ENCODE data around the gene CNOT6L. TPM values are rescaled to one million over a fixed set of nuclear protein-coding genes. Genes with fewer than 3 reads are reported as not detected.

Gene CNOT6L
- total RNA-seq, 4 donors from 2014 or later = 22.5 to 44.2 (median 35.5) TPM

- no peak overlapping the region for H3K4me3 ChIP-seq (replicated peaks in 1 of 3)
- TF ChIP-seq, protein P1, sequence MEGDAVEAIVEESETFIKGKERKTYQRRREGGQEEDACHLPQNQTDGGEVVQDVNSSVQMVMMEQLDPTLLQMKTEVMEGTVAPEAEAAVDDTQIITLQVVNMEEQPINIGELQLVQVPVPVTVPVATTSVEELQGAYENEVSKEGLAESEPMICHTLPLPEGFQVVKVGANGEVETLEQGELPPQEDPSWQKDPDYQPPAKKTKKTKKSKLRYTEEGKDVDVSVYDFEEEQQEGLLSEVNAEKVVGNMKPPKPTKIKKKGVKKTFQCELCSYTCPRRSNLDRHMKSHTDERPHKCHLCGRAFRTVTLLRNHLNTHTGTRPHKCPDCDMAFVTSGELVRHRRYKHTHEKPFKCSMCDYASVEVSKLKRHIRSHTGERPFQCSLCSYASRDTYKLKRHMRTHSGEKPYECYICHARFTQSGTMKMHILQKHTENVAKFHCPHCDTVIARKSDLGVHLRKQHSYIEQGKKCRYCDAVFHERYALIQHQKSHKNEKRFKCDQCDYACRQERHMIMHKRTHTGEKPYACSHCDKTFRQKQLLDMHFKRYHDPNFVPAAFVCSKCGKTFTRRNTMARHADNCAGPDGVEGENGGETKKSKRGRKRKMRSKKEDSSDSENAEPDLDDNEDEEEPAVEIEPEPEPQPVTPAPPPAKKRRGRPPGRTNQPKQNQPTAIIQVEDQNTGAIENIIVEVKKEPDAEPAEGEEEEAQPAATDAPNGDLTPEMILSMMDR (IDR thresholded peaks at IDR 0.05) = no peak
- no peak for TF ChIP-seq POLR2A (IDR thresholded peaks at IDR 0.05)
- H3K27ac ChIP-seq = no peak overlapping the region
- no peaks in the 10 kb centered on the region for H3K27me3 ChIP-seq
- no peaks in the 10 kb centered on the region for H3K36me3 ChIP-seq
- no peaks in the 10 kb centered on the region for H3K9me3 ChIP-seq
- 55 to 62% methylated on average over 3 of the region's 3 CpGs for WGBS, 2 donors
- intact Hi-C loops (cut with DNase I) = no loop called here
- no peak for DNase-seq
- peaks cover 0 to 5% of the 10 kb centered on the region in 2 donors for H3K4me1 ChIP-seq
Observed at GRCh38 chr4:77699731-77700210, 119.4 kb downstream of the CNOT6L start.

GRCh38 chr4:77697860-77698590, 121.1 kb downstream of the CNOT6L start:
- intact Hi-C loops (cut with DNase I) = no loop called here
- H3K36me3 ChIP-seq = no peaks in the 10 kb centered on the region
- no peak for TF ChIP-seq POLR2A (IDR thresholded peaks at IDR 0.05)
- TF ChIP-seq, protein P1 (IDR thresholded peaks at IDR 0.05) = peak; percentile 13 to 69 (median 50)
- H3K27me3 ChIP-seq = no peaks in the 10 kb centered on the region
- no peak overlapping the region for H3K4me3 ChIP-seq (replicated peaks in 1 of 3)
- WGBS, 2 donors = 44 to 50% methylated on average over 10 of the region's 10 CpGs
- H3K9me3 ChIP-seq = no peaks in the 10 kb centered on the region
- H3K4me1 ChIP-seq = peaks cover 0 to 5% of the 10 kb centered on the region in 2 donors
- H3K27ac ChIP-seq = no peak overlapping the region
- peak; percentile 39 to 42 for DNase-seq

- Histone ChIP-seq H3K4me1 (peaks cover 0 to 5% of the 10 kb centered on the region in 2 donors), H3K27me3 (no peaks in the 10 kb centered on the region), H3K36me3 (no peaks in the 10 kb centered on the region), H3K9me3 (no peaks in the 10 kb centered on the region), H3K27ac (no peak overlapping the region), H3K4me3 (replicated peaks in 1 of 3) (no peak overlapping the region)
- intact Hi-C loops (cut with DNase I) = no loop called here
- 98 to 99% methylated on average over 2 of the region's 2 CpGs for WGBS, 2 donors
- TF ChIP-seq, protein P1 (IDR thresholded peaks at IDR 0.05) = no peak
- no peak for TF ChIP-seq POLR2A (IDR thresholded peaks at IDR 0.05)
- DNase-seq = no peak
Observed at GRCh38 chr4:77695774-77696173, 123.4 kb downstream of the CNOT6L start.

DNA sequence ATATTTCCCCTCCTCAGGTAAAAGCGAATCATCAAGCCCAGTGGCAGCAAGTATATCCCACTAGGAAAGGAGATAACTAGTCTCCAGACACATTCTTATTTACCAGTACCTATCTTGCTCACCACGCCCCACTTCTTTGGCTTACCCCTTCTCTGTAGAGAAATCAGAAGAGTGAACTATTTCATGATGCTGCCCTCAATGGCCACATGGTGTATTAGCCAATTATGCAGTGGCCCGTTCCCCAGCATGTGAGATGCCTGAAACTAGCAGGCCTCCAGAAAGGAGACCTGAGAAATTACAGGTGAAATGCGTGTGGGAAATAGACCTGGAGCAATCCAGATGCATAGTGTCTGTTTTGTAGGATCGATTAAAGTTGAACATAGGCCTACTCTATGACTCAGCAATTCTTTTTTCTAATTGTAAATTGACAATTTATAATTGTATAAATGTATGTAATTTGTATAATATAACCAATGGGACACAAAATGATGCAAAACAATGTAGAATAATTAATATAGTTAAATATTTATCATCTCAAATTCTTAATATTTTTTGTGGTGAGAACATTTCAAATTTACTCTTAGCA, 126.2 kb downstream of the CNOT6L start:
- WGBS, 2 donors = 95 to 96% methylated on average over 5 of the region's 5 CpGs
- no peak overlapping the region for H3K27ac ChIP-seq
- TF ChIP-seq, protein P1 (IDR thresholded peaks at IDR 0.05) = no peak
- no peak for TF ChIP-seq POLR2A (IDR thresholded peaks at IDR 0.05)
- H3K4me3 ChIP-seq (replicated peaks in 1 of 3) = no peak overlapping the region
- H3K36me3 ChIP-seq = no peaks in the 10 kb centered on the region
- H3K4me1 ChIP-seq = peaks cover 0 to 3% of the 10 kb centered on the region in 2 donors
- no peak for DNase-seq
- no peaks in the 10 kb centered on the region for H3K27me3 ChIP-seq
- intact Hi-C loops (cut with DNase I) = no loop called here
- H3K9me3 ChIP-seq = no peaks in the 10 kb centered on the region

- intact Hi-C loops (cut with DNase I) = no loop called here
- H3K4me1 ChIP-seq = no peaks in the 10 kb centered on the region
- TF ChIP-seq, protein P1 (IDR thresholded peaks at IDR 0.05) = no peak
- TF ChIP-seq POLR2A (IDR thresholded peaks at IDR 0.05) = no peak
- DNase-seq = no peak
- H3K36me3 ChIP-seq = no peaks in the 10 kb centered on the region
- H3K4me3 ChIP-seq (replicated peaks in 1 of 3) = no peak overlapping the region
- no peaks in the 10 kb centered on the region for H3K9me3 ChIP-seq
- H3K27me3 ChIP-seq = no peaks in the 10 kb centered on the region
- WGBS, 2 donors = 93 to 94% methylated on average over 11 of the region's 11 CpGs
- H3K27ac ChIP-seq = no peak overlapping the region
Observed at GRCh38 chr4:77681792-77682191, 137.4 kb downstream of the CNOT6L start.
